Neuron (in vitro differentiated cells): ENCODE data around the gene TAS2R20.

Experiments
- H2AFZ ChIP-seq: one replicate; pipeline ENCODE4 v1.6.1; 2013; ENCODE audit warnings: low read depth, mild to moderate bottlenecking, inconsistent platforms, low read length, moderate library complexity
- H3K27me3 ChIP-seq: one replicate; pipeline ENCODE4 v1.6.1; 2013; ENCODE audit warnings: low read length; ENCODE audit not compliant: insufficient read depth
- H3K36me3 ChIP-seq: one replicate; pipeline ENCODE4 v1.6.1; 2013; ENCODE audit warnings: low read length; ENCODE audit not compliant: insufficient read depth
- H3K4me1 ChIP-seq: one replicate; pipeline ENCODE4 v1.6.1; 2013; ENCODE audit warnings: low read length; ENCODE audit not compliant: insufficient read depth
- H3K4me3 ChIP-seq: 2 replicates; pipeline ENCODE4 v1.5.1; 2013; ENCODE audit warnings: mild to moderate bottlenecking, low read length, moderate library complexity
- H3K9me3 ChIP-seq: one replicate; pipeline ENCODE4 v1.6.1; 2013; ENCODE audit warnings: low read length

TAS2R20 gene

DNA sequence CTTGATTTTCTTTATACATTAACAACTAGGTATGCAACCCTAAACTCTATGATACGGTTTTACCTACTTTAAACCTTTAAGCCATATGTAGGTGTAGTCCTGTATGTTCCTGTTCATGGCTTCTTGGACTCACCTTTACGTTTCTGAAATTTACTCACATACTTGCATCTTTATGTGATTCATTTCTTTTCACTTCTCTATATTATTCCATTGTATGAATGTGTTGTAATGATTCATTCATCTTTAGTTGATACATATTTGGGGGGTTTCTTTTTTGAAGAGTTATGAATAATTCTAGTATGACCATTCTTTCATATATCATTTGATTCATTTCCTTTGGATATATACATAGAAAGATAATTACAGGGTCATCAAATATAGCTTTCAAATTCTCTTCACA is 9.0 kb downstream of the TAS2R20 start:
- Histone ChIP-seq H3K9me3 (peaks cover 3% of the 10 kb centered on the region), H3K27me3 (no peaks in the 10 kb centered on the region), H3K4me1 (no peaks in the 10 kb centered on the region), H3K4me3 (no peak overlapping the region), H3K36me3 (peaks cover 7% of the 10 kb centered on the region), H2AFZ (no peak overlapping the region)

DNA sequence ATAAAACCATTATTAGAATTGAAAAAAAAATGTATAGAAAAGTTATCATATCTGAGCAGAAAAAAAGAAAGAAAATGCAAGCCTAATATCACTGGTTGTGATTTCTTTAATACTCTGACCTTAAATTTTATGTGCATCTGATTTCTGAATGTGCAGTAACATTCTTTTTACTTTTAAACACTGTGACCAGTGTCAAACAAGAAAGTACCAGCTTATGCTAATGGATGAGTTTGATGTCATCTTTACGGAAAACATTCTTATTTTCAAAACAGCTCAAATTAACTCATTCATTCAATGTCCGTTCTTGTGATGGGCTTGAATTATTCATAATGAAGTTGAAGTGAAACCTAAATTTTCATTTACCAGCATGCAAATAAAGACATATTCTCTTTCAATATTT is 11.3 kb downstream of the TAS2R20 start, which contains the start of gene TAS2R50:
Gene TAS2R50 (minus strand): TSS at position 101 of the 400 bp plus-strand sequence. CDS start 52 bp downstream, at position 49.
- no peak within 1 kb of the TSS for H2AFZ ChIP-seq
- no peaks in the 10 kb centered on the region for H3K27me3 ChIP-seq
- H3K4me1 ChIP-seq = no peaks in the 10 kb centered on the region
- no peak within 1 kb of the TSS for H3K4me3 ChIP-seq
- peaks cover 3% of the 10 kb centered on the region for H3K9me3 ChIP-seq
- peaks cover 3% of the 10 kb centered on the region for H3K36me3 ChIP-seq

DNA sequence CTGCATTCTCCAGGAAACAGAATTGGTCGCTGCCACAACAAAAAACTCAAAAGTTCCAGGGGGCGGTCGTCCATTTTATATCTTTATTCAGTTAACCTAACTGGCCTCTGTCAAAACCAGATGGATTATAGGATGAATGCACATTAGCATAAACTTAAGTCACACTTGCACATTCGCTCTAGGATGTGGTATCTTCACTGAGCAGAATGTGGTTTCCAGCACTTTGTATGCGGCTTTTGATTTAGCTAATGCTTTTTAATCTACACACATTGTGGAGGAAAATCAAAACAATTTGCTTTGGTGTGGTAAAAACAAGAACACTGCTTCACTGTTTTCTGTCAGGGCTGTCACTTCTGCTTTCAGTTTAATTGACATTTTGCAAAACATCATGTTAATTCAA is 15.9 kb downstream of the TAS2R20 start:
- Histone ChIP-seq H3K9me3 (peaks cover 2% of the 10 kb centered on the region), H3K27me3 (no peaks in the 10 kb centered on the region), H3K4me1 (no peaks in the 10 kb centered on the region), H2AFZ (no peak overlapping the region), H3K36me3 (no peaks in the 10 kb centered on the region), H3K4me3 (no peak overlapping the region)

DNA sequence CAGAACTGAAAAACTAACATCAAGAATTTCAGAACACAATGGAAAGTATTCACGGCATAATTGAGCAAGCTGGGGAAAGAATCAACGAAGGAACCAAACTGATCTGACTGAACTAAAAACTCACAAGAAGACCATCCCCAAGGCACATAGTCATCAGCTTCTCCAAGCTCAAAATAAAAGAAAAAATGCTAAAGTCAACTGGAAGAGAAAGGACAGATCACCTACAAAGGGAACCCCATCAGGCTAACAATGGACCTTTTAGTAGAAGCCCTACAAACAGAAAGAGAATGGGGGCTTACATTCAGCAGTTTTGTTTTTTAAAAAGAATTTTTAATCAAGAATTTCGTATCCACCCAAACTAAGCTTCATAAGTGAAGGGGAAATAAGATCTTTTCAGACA is 23.1 kb downstream of the TAS2R20 start:
- H2AFZ ChIP-seq = no peak overlapping the region
- H3K27me3 ChIP-seq = no peaks in the 10 kb centered on the region
- H3K9me3 ChIP-seq = peaks cover 2% of the 10 kb centered on the region
- no peaks in the 10 kb centered on the region for H3K4me1 ChIP-seq
- H3K4me3 ChIP-seq = no peak overlapping the region
- no peaks in the 10 kb centered on the region for H3K36me3 ChIP-seq

DNA sequence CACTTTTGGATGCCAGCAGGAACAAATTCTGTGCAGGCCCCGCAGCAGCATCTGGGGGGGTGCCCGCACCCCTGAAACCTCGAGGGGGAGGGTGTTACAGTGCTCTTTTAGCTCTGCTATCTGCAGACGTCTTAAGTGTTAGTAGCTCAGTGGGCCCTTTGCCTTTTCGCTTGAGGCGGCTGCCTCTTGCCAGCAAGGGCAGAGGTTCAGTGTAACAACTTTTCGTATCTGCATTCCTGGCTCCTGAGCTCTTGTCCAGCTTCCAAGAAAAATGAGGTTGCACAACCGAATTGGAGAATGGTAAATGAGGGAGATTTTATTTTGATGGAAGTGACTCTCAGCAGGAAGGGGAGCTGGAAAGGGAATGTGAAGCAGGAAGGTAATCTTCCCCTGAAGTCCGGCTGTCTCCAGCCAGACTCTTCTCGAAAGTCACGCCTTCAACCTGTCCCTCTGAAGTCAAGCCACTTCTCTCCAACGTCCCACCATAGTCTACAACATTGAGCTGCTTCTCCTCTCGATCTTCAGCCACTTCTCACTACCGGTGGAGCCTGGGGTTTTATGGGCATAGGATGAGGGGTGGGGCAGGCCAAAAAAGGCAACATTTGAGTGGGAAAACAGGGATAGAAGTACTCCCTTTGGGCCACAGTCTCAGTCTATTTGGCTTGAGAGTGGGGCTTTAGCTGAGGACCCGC is 29.2 kb downstream of the TAS2R20 start:
- H3K4me1 ChIP-seq = no peaks in the 10 kb centered on the region
- H3K4me3 ChIP-seq = no peak overlapping the region
- no peaks in the 10 kb centered on the region for H3K9me3 ChIP-seq
- no peak overlapping the region for H2AFZ ChIP-seq
- no peaks in the 10 kb centered on the region for H3K36me3 ChIP-seq
- H3K27me3 ChIP-seq = no peaks in the 10 kb centered on the region

DNA sequence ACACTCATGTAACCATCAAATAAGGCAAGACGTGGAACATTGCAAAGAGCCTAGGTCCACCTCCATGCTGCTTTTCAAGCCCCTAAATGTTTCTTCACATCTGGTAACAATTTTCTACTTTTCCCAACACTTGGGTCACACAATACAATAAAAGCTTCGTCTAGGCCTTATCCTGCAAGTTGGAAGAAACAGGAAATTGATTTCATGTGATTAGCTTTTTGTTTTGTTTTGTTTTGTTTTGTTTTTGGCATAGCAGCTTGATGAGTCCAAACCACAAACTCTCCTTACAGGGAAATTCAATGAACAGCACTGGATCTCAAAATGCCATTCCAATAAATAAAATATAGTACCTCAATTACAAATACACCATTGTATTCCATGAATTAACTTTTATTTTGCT is 30.7 kb downstream of the TAS2R20 start:
- H3K4me1 ChIP-seq = no peaks in the 10 kb centered on the region
- H3K4me3 ChIP-seq = no peak overlapping the region
- no peak overlapping the region for H2AFZ ChIP-seq
- no peaks in the 10 kb centered on the region for H3K36me3 ChIP-seq
- no peaks in the 10 kb centered on the region for H3K27me3 ChIP-seq
- no peaks in the 10 kb centered on the region for H3K9me3 ChIP-seq

DNA sequence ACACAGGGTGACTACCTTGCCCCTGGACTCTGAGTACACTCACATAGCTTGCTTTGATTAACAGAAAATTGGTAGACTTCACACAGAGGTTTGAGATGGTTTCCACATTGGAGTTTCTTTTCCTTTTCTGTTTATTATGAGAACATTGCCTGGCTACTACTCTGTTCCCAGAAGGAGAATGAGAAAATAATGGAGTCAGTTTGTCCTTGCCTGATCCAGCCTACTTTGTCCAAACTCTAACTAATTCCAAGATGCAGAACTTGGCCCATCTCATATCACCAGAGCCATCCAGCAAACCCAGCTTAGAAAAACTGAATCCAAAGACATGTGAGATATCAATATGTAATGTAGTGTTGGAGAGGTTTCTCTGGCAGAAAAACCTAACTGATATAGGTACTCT is 31.8 kb downstream of the TAS2R20 start:
- H3K36me3 ChIP-seq = peaks cover 3% of the 10 kb centered on the region
- H3K9me3 ChIP-seq = no peaks in the 10 kb centered on the region
- H3K27me3 ChIP-seq = no peaks in the 10 kb centered on the region
- no peak overlapping the region for H2AFZ ChIP-seq
- no peaks in the 10 kb centered on the region for H3K4me1 ChIP-seq
- H3K4me3 ChIP-seq = no peak overlapping the region

DNA sequence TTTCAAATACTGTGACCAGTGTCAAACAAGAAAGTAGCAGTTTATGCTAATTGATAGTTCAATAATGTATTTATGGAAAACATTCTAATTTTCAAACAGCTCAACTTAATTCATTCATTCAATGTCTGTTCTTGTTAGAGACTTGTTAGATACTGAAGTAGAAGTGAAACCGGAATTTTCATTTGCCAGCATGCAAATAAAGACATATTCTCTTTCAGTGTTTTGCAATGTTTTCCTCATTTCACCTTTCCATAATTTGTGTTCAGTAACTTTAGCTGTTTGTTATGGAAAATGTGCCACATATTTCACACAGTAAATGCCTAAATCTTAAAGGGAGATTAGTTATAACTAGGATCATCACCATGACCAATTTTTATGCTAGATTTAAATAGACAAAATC is 32.6 kb downstream of the TAS2R20 start:
- Histone ChIP-seq H3K36me3 (peaks cover 3% of the 10 kb centered on the region), H3K4me1 (no peaks in the 10 kb centered on the region), H3K9me3 (no peaks in the 10 kb centered on the region), H3K4me3 (no peak overlapping the region), H3K27me3 (no peaks in the 10 kb centered on the region), H2AFZ (no peak overlapping the region)

DNA sequence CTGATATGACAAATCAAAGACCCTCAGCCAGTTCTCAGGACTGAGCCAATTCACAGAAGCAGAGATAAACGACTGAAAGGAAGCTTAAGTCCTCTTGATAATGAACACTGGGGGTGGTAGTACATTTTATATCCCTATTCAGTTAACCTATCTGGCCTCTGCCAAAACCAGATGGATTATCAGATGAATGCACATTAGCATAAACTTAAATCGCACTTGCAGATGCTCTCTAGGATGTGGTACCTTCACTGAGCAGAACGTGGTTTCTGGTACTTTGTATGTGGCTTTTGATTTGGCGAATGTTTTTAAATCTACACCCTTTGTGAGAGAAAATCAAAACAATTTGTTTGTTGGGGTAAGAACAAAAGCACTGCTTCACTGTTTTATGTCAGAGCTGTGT is 37.9 kb downstream of the TAS2R20 start:
- H3K27me3 ChIP-seq = no peaks in the 10 kb centered on the region
- H3K4me3 ChIP-seq = no peak overlapping the region
- no peaks in the 10 kb centered on the region for H3K4me1 ChIP-seq
- H3K36me3 ChIP-seq = peaks cover 3% of the 10 kb centered on the region
- H2AFZ ChIP-seq = no peak overlapping the region
- H3K9me3 ChIP-seq = peaks cover 2% of the 10 kb centered on the region

DNA sequence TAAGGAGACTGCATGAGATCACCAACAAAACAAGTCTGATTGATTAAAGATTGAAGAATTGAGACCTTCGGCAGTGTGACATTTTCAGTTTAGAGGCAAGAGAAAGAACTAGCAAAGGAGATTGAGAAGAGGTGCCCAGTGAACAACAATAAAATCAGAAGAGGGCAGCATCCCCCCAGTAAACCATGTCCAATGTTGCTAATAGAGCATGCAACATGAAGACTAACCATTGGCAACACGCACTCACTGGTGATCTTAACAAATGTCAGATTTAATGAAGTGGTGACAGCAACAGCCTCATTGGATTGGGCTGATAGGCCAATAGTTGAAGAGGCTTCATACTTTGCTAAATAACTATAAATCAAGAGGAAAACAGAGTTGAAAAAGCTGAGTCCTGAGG is 38.3 kb downstream of the TAS2R20 start:
- no peak overlapping the region for H2AFZ ChIP-seq
- H3K27me3 ChIP-seq = no peaks in the 10 kb centered on the region
- no peaks in the 10 kb centered on the region for H3K4me1 ChIP-seq
- peaks cover 2% of the 10 kb centered on the region for H3K9me3 ChIP-seq
- no peak overlapping the region for H3K4me3 ChIP-seq
- H3K36me3 ChIP-seq = peaks cover 3% of the 10 kb centered on the region

DNA sequence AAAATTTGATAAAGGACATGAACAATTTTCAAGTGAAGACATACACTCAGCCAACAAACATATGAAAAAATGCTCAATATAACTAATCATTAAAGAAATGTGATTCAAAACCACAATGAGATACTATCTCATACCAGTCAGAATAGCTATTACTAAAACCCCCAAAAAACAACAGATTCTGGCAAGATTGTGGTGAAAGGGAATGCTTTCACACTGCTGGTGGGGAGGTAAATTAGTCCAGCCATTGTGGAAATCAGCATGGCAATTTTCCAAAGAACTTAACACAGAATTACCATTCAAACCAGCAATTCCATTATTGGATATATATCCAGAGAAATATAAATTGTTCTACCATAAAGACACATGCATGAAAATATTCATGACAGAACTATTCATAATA is 40.4 kb downstream of the TAS2R20 start:
- Histone ChIP-seq H3K4me3 (no peak overlapping the region), H3K4me1 (no peaks in the 10 kb centered on the region)

DNA sequence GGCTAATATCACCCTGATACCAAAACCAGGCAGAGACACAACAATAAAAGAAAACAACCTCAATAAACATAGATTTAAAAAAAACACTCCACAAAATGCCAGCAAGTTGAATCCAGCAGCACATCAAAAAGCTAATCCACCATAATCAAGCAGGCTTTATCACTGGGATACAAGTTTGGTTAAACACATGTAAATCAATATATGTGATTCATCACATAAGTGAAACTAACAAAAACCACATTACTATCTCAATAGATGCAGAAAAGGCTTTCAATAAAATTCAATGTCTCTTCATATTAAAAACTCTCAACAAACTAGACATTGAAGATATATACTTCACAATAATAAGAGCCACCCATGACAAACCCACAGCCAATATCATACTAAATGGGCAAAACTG is 42.0 kb downstream of the TAS2R20 start:
- no peaks in the 10 kb centered on the region for H3K27me3 ChIP-seq

More for the DNA sequence above, 40.4 kb downstream of the TAS2R20 start:
- H3K9me3 ChIP-seq = peaks cover 2% of the 10 kb centered on the region
- peaks cover 5% of the 10 kb centered on the region for H3K36me3 ChIP-seq
- no peak overlapping the region for H2AFZ ChIP-seq
- H3K27me3 ChIP-seq = no peaks in the 10 kb centered on the region

DNA sequence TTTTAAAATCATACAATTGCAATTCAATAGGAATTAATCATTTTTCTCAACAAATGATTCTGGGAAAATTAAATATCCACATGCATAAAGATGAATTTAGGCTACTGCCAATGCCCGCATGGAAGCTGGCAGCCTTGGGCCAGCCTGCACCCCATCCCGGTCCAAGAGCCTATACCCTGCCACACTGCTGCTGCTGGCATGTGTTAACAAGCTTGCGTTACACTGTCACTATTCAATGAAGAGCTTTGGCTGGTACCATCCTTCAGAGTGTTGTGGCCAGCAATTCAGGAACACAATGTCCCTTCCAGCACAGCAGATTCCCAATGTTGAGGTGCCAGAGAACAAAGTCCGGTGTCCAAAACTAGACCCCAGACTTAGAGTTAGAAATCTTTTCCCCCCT is 45.5 kb downstream of the TAS2R20 start:
- peaks cover 2% of the 10 kb centered on the region for H3K36me3 ChIP-seq
- H3K9me3 ChIP-seq = peaks cover 11% of the 10 kb centered on the region
- H3K27me3 ChIP-seq = no peaks in the 10 kb centered on the region
- no peak overlapping the region for H2AFZ ChIP-seq
- no peaks in the 10 kb centered on the region for H3K4me1 ChIP-seq
- no peak overlapping the region for H3K4me3 ChIP-seq

More for the DNA sequence above, 42.0 kb downstream of the TAS2R20 start:
- no peak overlapping the region for H2AFZ ChIP-seq
- H3K9me3 ChIP-seq = peaks cover 2% of the 10 kb centered on the region
- H3K4me1 ChIP-seq = no peaks in the 10 kb centered on the region
- peaks cover 2% of the 10 kb centered on the region for H3K36me3 ChIP-seq
- H3K4me3 ChIP-seq = no peak overlapping the region
